ENCODE measurements around the gene ATMIN.

DNA sequence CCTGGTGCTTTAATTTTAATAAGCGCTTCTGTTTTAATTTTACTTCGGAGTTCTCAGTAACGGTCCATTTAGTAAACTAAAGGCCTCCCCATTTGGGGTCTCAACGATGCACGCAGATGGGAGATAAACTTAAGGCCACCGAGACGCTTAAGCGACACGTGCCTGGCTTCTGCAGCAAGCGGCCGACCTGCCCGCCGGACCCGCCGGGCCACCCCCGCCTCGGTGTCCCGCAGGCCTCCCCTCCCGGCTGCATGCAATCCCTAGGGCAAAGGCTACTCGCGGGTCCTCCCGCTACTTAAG is 60.0 kb downstream of the ATMIN start:
- TF ChIP-seq, protein P1, sequence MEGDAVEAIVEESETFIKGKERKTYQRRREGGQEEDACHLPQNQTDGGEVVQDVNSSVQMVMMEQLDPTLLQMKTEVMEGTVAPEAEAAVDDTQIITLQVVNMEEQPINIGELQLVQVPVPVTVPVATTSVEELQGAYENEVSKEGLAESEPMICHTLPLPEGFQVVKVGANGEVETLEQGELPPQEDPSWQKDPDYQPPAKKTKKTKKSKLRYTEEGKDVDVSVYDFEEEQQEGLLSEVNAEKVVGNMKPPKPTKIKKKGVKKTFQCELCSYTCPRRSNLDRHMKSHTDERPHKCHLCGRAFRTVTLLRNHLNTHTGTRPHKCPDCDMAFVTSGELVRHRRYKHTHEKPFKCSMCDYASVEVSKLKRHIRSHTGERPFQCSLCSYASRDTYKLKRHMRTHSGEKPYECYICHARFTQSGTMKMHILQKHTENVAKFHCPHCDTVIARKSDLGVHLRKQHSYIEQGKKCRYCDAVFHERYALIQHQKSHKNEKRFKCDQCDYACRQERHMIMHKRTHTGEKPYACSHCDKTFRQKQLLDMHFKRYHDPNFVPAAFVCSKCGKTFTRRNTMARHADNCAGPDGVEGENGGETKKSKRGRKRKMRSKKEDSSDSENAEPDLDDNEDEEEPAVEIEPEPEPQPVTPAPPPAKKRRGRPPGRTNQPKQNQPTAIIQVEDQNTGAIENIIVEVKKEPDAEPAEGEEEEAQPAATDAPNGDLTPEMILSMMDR (IDR thresholded peaks at IDR 0.05) = no peak
- TF ChIP-seq EP300 (IDR thresholded peaks at IDR 0.05) (no peak), POLR2A (IDR thresholded peaks at IDR 0.05) (no peak), POLR2AphosphoS5 (IDR thresholded peaks at IDR 0.05) (no peak)
